A673 (cell line): ENCODE measurements around the gene PACRG.

Source experiments
- CTCF ChIP-seq: fragments of 300-800, 200-600 bp; sonication (generic); conservative IDR thresholded peaks from 2 replicates; pipeline ENCODE4 v1.5.1; 2017; ENCODE audit warnings: low read depth, mild to moderate bottlenecking, antibody characterized with exemption, low read length, moderate library complexity, mixed read lengths
- EZH2 ChIP-seq: fragments of 200-600 bp; sonication (generic); IDR thresholded peaks from 2 replicates; pipeline ENCODE4 v1.6.1; 2017; ENCODE audit warnings: borderline replicate concordance, low read depth, mild to moderate bottlenecking, mixed read lengths, antibody characterized with exemption, low read length; ENCODE audit not compliant: poor library complexity, severe bottlenecking

GRCh38 chr6:163356324-163356723 lies 628.5 kb downstream of the PACRG start:
- TF ChIP-seq CTCF (no peak), EZH2 (no peak)
